LNCAP (cell line): Measurements from ENCODE around the gene COL23A1.

ENCODE experiments used
- CTCF ChIP-seq: fragments of 450-650 bp; IDR thresholded peaks from 2 replicates; pipeline ENCODE4 v1.5.1; 2017; ENCODE audit warnings: mild to moderate bottlenecking

Gene COL23A1

GRCh38 chr5:178380086-178380485 lies 210.1 kb downstream of the COL23A1 start:
- TF ChIP-seq CTCF, result no peak

GRCh38 chr5:178378527-178379484 lies 211.4 kb downstream of the COL23A1 start:
- no peak for TF ChIP-seq CTCF

- no peak for TF ChIP-seq CTCF
Observed at GRCh38 chr5:178377583-178378270, 212.5 kb downstream of the COL23A1 start.

- TF ChIP-seq CTCF, result no peak
Observed at GRCh38 chr5:178376921-178377582, 213.1 kb downstream of the COL23A1 start.

- TF ChIP-seq CTCF, result no peak
Observed at GRCh38 chr5:178375348-178375747, 214.8 kb downstream of the COL23A1 start.

GRCh38 chr5:178373711-178374110 lies 216.5 kb downstream of the COL23A1 start:
- TF ChIP-seq CTCF, result no peak

GRCh38 chr5:178372142-178372571 lies 218.0 kb downstream of the COL23A1 start:
- no peak for TF ChIP-seq CTCF
